ENCODE measurements around the gene NKAP. TPM values are rescaled to one million over a fixed set of nuclear protein-coding genes. Genes with fewer than 3 reads are reported as not detected.

Gene NKAP
- total RNA-seq, 1 donor, result 4.3 TPM

DNA sequence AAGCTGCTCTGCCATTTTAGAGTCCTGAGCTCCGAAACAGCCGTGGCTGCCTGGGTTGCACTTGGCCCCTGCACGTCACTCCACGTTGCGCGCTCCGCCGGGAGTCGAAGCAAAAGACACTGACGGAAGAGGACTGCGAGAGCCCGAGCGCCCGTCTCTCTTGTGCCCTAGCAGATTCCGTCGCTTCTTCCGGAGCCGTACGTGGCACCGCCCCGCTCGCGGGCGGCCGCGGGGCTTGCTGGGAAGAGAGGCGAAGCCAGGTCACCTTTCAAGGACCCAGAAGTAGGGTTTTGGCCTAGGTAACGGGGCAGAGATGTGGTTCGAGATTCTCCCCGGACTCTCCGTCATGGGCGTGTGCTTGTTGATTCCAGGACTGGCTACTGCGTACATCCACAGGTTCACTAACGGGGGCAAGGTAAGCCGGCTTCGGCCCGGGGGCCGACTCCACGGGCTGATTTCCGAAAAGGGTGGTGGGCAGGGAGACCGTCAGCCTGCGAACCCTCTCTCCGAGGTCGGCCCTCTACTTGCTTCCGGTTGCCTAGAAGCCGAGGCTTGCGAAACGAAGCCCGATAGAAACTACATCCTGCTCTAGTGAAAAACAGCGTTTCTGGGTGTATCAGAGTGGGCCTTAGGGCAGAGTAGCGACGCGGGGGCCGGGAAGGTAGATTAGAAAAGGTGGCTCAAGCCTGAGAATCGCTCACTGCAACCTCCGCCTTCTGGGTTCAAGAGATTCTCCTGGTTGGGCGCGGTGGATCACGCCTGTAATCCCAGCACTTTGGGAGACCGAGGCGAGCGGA, 71.8 kb downstream of the NKAP start, which contains the start of the genes NDUFA1 and RNF113A:
NDUFA1 (plus strand) TSS at position 234 of the 797 bp plus-strand sequence; CDS start at position 314, 80 bp downstream.
RNF113A (minus strand) TSS at position 135 of the 797 bp plus-strand sequence; CDS start at position 15, 120 bp downstream.
- H3K79me2 ChIP-seq (ENCODE audit: insufficient read depth, low read length), result peaks cover 21% of the 10 kb centered on the region

DNA sequence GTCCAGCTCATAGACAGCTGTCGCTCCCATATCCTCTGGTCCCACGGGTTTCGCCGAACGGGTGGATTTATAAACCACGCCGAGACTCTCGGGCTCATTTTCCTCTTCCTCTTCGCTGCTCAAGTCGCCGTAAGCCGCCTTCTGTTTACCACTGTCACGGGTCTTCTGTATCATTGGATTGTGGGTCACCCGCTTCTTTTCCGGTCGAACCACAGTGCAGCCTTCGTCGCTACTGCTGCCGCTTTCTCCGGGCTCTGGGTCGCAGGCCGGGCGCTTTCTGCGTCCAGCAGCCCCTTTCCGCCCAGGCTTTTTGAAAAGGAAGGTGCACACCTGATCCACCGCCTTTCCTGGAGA, 72.3 kb downstream of the NKAP start:
- Histone ChIP-seq H3K27me3 (ENCODE audit: insufficient read depth, low read length) (no peaks in the 10 kb centered on the region), H3K4me1 (ENCODE audit: insufficient read depth, low read length) (no peaks in the 10 kb centered on the region), H3K27ac (ENCODE audit: low read depth, low read length) (peak overlapping the region; percentile 87), H3K9me3 (ENCODE audit: low read depth, low read length) (no peaks in the 10 kb centered on the region), H2AFZ (ENCODE audit: low read length) (peak overlapping the region; percentile 81), H3K36me3 (ENCODE audit: insufficient read depth, low read length) (peaks cover 4% of the 10 kb centered on the region), H3K4me3 (ENCODE audit: insufficient read depth, low read length) (peak overlapping the region; percentile 76), H3K79me2 (ENCODE audit: insufficient read depth, low read length) (peaks cover 21% of the 10 kb centered on the region), H3K4me2 (ENCODE audit: insufficient read depth, low read length) (peak overlapping the region; percentile 86), H4K20me1 (ENCODE audit: insufficient read depth, low read length) (peaks cover 2% of the 10 kb centered on the region)
- TF ChIP-seq, protein P1, sequence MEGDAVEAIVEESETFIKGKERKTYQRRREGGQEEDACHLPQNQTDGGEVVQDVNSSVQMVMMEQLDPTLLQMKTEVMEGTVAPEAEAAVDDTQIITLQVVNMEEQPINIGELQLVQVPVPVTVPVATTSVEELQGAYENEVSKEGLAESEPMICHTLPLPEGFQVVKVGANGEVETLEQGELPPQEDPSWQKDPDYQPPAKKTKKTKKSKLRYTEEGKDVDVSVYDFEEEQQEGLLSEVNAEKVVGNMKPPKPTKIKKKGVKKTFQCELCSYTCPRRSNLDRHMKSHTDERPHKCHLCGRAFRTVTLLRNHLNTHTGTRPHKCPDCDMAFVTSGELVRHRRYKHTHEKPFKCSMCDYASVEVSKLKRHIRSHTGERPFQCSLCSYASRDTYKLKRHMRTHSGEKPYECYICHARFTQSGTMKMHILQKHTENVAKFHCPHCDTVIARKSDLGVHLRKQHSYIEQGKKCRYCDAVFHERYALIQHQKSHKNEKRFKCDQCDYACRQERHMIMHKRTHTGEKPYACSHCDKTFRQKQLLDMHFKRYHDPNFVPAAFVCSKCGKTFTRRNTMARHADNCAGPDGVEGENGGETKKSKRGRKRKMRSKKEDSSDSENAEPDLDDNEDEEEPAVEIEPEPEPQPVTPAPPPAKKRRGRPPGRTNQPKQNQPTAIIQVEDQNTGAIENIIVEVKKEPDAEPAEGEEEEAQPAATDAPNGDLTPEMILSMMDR (IDR thresholded peaks at IDR 0.05; ENCODE audit: extremely low read depth, low read depth, low read length), result no peak
- DNase-seq (ENCODE audit: insufficient read length, low spot score, missing footprints), result peak; percentile 68

More for the DNA sequence above, 71.8 kb downstream of the NKAP start, which contains the start of the genes NDUFA1 and RNF113A:
- peak within 1 kb of the TSS; percentile 86 for H3K4me2 ChIP-seq (ENCODE audit: insufficient read depth, low read length)
- no peaks in the 10 kb centered on the region for H3K9me3 ChIP-seq (ENCODE audit: low read depth, low read length)
- peak within 1 kb of the TSS; percentile 81 for H2AFZ ChIP-seq (ENCODE audit: low read length)
- peak within 1 kb of the TSS; percentile 87 for H3K27ac ChIP-seq (ENCODE audit: low read depth, low read length)
- TF ChIP-seq, protein P1 (IDR thresholded peaks at IDR 0.05; ENCODE audit: extremely low read depth, low read depth, low read length), result no peak
- H3K27me3 ChIP-seq (ENCODE audit: insufficient read depth, low read length), result no peaks in the 10 kb centered on the region
- H3K36me3 ChIP-seq (ENCODE audit: insufficient read depth, low read length), result peaks cover 8% of the 10 kb centered on the region
- H3K4me1 ChIP-seq (ENCODE audit: insufficient read depth, low read length), result no peaks in the 10 kb centered on the region
- H4K20me1 ChIP-seq (ENCODE audit: insufficient read depth, low read length), result peaks cover 2% of the 10 kb centered on the region
- peak within 1 kb of the TSS; percentile 76 for H3K4me3 ChIP-seq (ENCODE audit: insufficient read depth, low read length)
- DNase-seq (ENCODE audit: insufficient read length, low spot score, missing footprints), result peak; percentile 90

Other genes with a start within 250 kb of the NKAP start
- gene SOWAHD, start 185.2 kb downstream of the NKAP start, total RNA-seq, result under 0.01 and 0.72 TPM in 2 replicates
- gene RPL39, start 152.1 kb downstream of the NKAP start, total RNA-seq, result 1,554 and 1,740 TPM in 2 replicates
- 1.2 and 1.8 TPM in 2 replicates for gene UPF3B, start 90.8 kb downstream of the NKAP start, total RNA-seq
- 15.3 and 15.9 TPM in 2 replicates for gene RNF113A, start 72.0 kb downstream of the NKAP start, total RNA-seq
- gene NDUFA1, start 71.9 kb downstream of the NKAP start, total RNA-seq, result 40.2 and 51.6 TPM in 2 replicates
- gene AKAP14, start 47.9 kb downstream of the NKAP start, total RNA-seq, result not detected in 2 replicates
- gene RHOXF2B, start 133.9 kb upstream of the NKAP start, total RNA-seq, result not detected in 2 replicates
- gene RHOXF1, start 172.2 kb upstream of the NKAP start, total RNA-seq, result not detected in 2 replicates
- under 0.01 TPM in 1 of 2 replicates, not detected in the other for gene RHOXF2, start 214.9 kb upstream of the NKAP start, total RNA-seq